ENCODE results near the gene PDE11A. TPM values are rescaled to one million over a fixed set of nuclear protein-coding genes. Genes with fewer than 3 reads are reported as not detected.

The PDE11A gene
- total RNA-seq, 1 experiment from 2014 or later, result 0.61 TPM

DNA sequence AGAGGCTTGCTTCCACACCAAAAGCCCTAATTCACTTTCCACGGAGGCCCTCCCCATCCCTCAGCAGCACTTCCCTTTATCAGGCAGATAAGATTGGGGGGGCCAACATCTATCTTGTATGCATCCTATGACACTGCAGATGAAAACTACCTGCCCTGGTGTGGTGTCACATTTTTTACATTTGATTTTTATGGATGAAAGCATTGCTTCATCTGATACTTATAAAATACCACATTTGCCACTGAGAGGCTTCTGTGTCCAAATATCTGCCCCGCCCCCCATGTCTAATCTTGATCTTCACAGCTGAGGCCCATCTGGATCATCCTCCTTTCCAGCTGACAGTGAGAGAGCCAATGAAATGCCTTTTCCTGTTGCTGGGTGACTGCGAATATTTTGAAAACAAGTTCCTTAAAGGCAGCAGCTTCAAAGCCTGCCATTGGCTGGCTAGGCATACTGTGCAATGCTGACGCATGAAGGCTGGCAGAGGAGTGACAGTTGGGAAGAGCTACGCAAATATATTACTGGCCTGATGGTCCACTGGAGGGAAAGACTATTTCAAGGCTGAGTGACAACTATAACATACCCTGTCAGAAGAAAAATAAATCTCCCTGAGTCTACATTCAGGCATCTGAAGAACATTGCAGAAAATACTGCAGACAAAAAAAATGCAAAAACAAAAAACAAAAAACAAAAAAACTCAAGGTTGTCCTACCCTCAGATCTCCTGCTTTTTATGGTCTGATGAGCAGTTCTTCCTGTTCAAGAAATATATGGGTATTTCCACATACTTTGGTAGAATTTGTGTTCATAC, 318.7 kb downstream of the PDE11A start:
- H3K9me2 ChIP-seq (ENCODE audit: insufficient read depth), result no peaks in the 10 kb centered on the region
- peaks cover 0 to 3% of the 10 kb centered on the region in 2 experiments; a peak in 1 of 4 replicates for H3K4me1 ChIP-seq (ENCODE audit: control insufficient read depth in 1 of 2, insufficient read depth in 2 of 2, low read length in 2 of 2)
- CTCF ChIA-PET, result interaction anchor here (1.0 to 1.2 kb wide), 2 partner anchors 10 to 589 kb away, joined by 3 to 4 read pairs; no protein-coding TSS in a partner anchor
- TF ChIP-seq EGR1 (IDR thresholded peaks at IDR 0.05; ENCODE audit: low read depth), result no peak
- TF ChIP-seq POLR2AphosphoS5 (IDR thresholded peaks at IDR 0.05; ENCODE audit: low read depth, low read length), result no peak
- TF ChIP-seq, protein P1, sequence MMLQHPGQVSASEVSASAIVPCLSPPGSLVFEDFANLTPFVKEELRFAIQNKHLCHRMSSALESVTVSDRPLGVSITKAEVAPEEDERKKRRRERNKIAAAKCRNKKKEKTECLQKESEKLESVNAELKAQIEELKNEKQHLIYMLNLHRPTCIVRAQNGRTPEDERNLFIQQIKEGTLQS (IDR thresholded peaks at IDR 0.05), result no peak
- no peak for TF ChIP-seq EZH2phosphoT487 (IDR thresholded peaks at IDR 0.05; ENCODE audit: borderline replicate concordance)
- no peak for TF ChIP-seq SP1 (IDR thresholded peaks at IDR 0.05; ENCODE audit: low read depth)
- TF ChIP-seq, protein P2, sequence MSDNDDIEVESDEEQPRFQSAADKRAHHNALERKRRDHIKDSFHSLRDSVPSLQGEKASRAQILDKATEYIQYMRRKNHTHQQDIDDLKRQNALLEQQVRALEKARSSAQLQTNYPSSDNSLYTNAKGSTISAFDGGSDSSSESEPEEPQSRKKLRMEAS (IDR thresholded peaks at IDR 0.05), result no peak
- TF ChIP-seq POLR2A (IDR thresholded peaks at IDR 0.05; ENCODE audit: borderline replicate concordance, extremely low read depth, insufficient read depth, insufficient read length), result no peak
- no peak for TF ChIP-seq CBX3 (IDR thresholded peaks at IDR 0.05; ENCODE audit: low read depth)
- no peak for TF ChIP-seq ZBTB33 (IDR thresholded peaks at IDR 0.05; ENCODE audit: extremely low read depth, insufficient replicate concordance, low read length)
- TF ChIP-seq YY1 (IDR thresholded peaks at IDR 0.05; ENCODE audit: extremely low read depth, insufficient replicate concordance, low read depth, low read length), result no peak
- no peaks in the 10 kb centered on the region for H3K36me3 ChIP-seq (ENCODE audit: control insufficient read depth in 1 of 2, insufficient read depth in 2 of 2, low read length in 2 of 2)
- no peak overlapping the region for H2AFZ ChIP-seq (ENCODE audit: low read depth, low read length, poor library complexity, severe bottlenecking)
- no peak overlapping the region for H3K4me3 ChIP-seq (replicated peaks in 1 of 2; ENCODE audit: low read depth in 1 of 2, low read length in 2 of 2)
- ATAC-seq (peak; percentile 59), DNase-seq (ENCODE audit: low read depth, low spot score) (peak; percentile 24)
- H3K4me2 ChIP-seq (ENCODE audit: low read length), result no peak overlapping the region
- H3K9me3 ChIP-seq (ENCODE audit: control insufficient read depth in 1 of 2, insufficient read depth in 1 of 2, low read depth in 1 of 2, low read length in 2 of 2), result no peaks in the 10 kb centered on the region
- no peak overlapping the region for H3K9ac ChIP-seq (ENCODE audit: low read length)
- BruUV-seq (replicated peaks), result no TSS peak
- POLR2A ChIA-PET, result no interaction called here
- no peaks in the 10 kb centered on the region for H3K27me3 ChIP-seq (ENCODE audit: insufficient read depth, low read length)
- H4K20me1 ChIP-seq (ENCODE audit: insufficient read depth), result no peaks in the 10 kb centered on the region
- no peak overlapping the region for H3K27ac ChIP-seq (ENCODE audit: low read depth, low read length)
- no peaks in the 10 kb centered on the region for H3K79me2 ChIP-seq (ENCODE audit: insufficient read depth, low read length)
- intact Hi-C loops (cut with micrococcal nuclease), result no loop called here
- RAD21 ChIA-PET (ENCODE audit: low non-redundant PET in 1 of 2, low total read pairs in 2 of 2, uncharacterized antibody in 2 of 2, unreplicated experiment in 2 of 2), result no interaction called here
